Measurements from ENCODE around the gene CCDC88C. TPM values are rescaled to one million over a fixed set of nuclear protein-coding genes. Genes with fewer than 3 reads are reported as not detected.

The CCDC88C gene
- total RNA-seq, 1 experiment from 2014 or later = 2.0 TPM

- in situ Hi-C loops (cut with HindIII; ENCODE audit: low pct_unique_long_range_greater_than_20kb, low sequenced_read_pairs) = no loop called here
- no peak for DNase-seq (ENCODE audit: low read depth)
Observed at GRCh38 chr14:91326514-91327249, 90.9 kb downstream of the CCDC88C start.

- no peak for DNase-seq (ENCODE audit: low read depth)
- in situ Hi-C loops (cut with HindIII; ENCODE audit: low pct_unique_long_range_greater_than_20kb, low sequenced_read_pairs) = no loop called here
Observed at GRCh38 chr14:91324606-91325575, 92.7 kb downstream of the CCDC88C start.

GRCh38 chr14:91323671-91324605 lies 93.7 kb downstream of the CCDC88C start:
- DNase-seq (ENCODE audit: low read depth) = peak; percentile 29
- in situ Hi-C loops (cut with HindIII; ENCODE audit: low pct_unique_long_range_greater_than_20kb, low sequenced_read_pairs) = no loop called here

GRCh38 chr14:91323031-91323430 lies 94.6 kb downstream of the CCDC88C start:
- in situ Hi-C loops (cut with HindIII; ENCODE audit: low pct_unique_long_range_greater_than_20kb, low sequenced_read_pairs) = no loop called here

GRCh38 chr14:91322623-91323022 lies 95.0 kb downstream of the CCDC88C start:
- in situ Hi-C loops (cut with HindIII; ENCODE audit: low pct_unique_long_range_greater_than_20kb, low sequenced_read_pairs) = no loop called here
- no peak for DNase-seq (ENCODE audit: low read depth)

More at GRCh38 chr14:91323031-91323430, 94.6 kb downstream of the CCDC88C start:
- no peak for DNase-seq (ENCODE audit: low read depth)

GRCh38 chr14:91321131-91321530 lies 96.5 kb downstream of the CCDC88C start:
- in situ Hi-C loops (cut with HindIII; ENCODE audit: low pct_unique_long_range_greater_than_20kb, low sequenced_read_pairs) = no loop called here

GRCh38 chr14:91320266-91320665 lies 97.4 kb downstream of the CCDC88C start:
- DNase-seq (ENCODE audit: low read depth) = no peak
- in situ Hi-C loops (cut with HindIII; ENCODE audit: low pct_unique_long_range_greater_than_20kb, low sequenced_read_pairs) = no loop called here

More at GRCh38 chr14:91321131-91321530, 96.5 kb downstream of the CCDC88C start:
- no peak for DNase-seq (ENCODE audit: low read depth)

GRCh38 chr14:91318911-91319310 lies 98.7 kb downstream of the CCDC88C start:
- in situ Hi-C loops (cut with HindIII; ENCODE audit: low pct_unique_long_range_greater_than_20kb, low sequenced_read_pairs) = no loop called here
- no peak for DNase-seq (ENCODE audit: low read depth)

- in situ Hi-C loops (cut with HindIII; ENCODE audit: low pct_unique_long_range_greater_than_20kb, low sequenced_read_pairs) = no loop called here
- peak; percentile 9 for DNase-seq (ENCODE audit: low read depth)
Observed at GRCh38 chr14:91317381-91318308, 100.0 kb downstream of the CCDC88C start.

GRCh38 chr14:91316761-91317160 lies 100.9 kb downstream of the CCDC88C start:
- no peak for DNase-seq (ENCODE audit: low read depth)
- in situ Hi-C loops (cut with HindIII; ENCODE audit: low pct_unique_long_range_greater_than_20kb, low sequenced_read_pairs) = no loop called here

- in situ Hi-C loops (cut with HindIII; ENCODE audit: low pct_unique_long_range_greater_than_20kb, low sequenced_read_pairs) = no loop called here
- no peak for DNase-seq (ENCODE audit: low read depth)
Observed at GRCh38 chr14:91315844-91316267, 101.8 kb downstream of the CCDC88C start.

GRCh38 chr14:91313852-91314251 lies 103.8 kb downstream of the CCDC88C start:
- in situ Hi-C loops (cut with HindIII; ENCODE audit: low pct_unique_long_range_greater_than_20kb, low sequenced_read_pairs) = no loop called here
- no peak for DNase-seq (ENCODE audit: low read depth)

- no peak for DNase-seq (ENCODE audit: low read depth)
- in situ Hi-C loops (cut with HindIII; ENCODE audit: low pct_unique_long_range_greater_than_20kb, low sequenced_read_pairs) = no loop called here
Observed at GRCh38 chr14:91313154-91313850, 104.3 kb downstream of the CCDC88C start.

- in situ Hi-C loops (cut with HindIII; ENCODE audit: low pct_unique_long_range_greater_than_20kb, low sequenced_read_pairs) = no loop called here
- no peak for DNase-seq (ENCODE audit: low read depth)
Observed at GRCh38 chr14:91311284-91311662, 106.3 kb downstream of the CCDC88C start.

GRCh38 chr14:91310606-91311283 lies 106.9 kb downstream of the CCDC88C start:
- no peak for DNase-seq (ENCODE audit: low read depth)
- in situ Hi-C loops (cut with HindIII; ENCODE audit: low pct_unique_long_range_greater_than_20kb, low sequenced_read_pairs) = no loop called here

GRCh38 chr14:91309756-91310280 lies 107.8 kb downstream of the CCDC88C start:
- in situ Hi-C loops (cut with HindIII; ENCODE audit: low pct_unique_long_range_greater_than_20kb, low sequenced_read_pairs) = no loop called here
- no peak for DNase-seq (ENCODE audit: low read depth)
